T-helper 17 cell (primary cell): ENCODE measurements around the gene GALNT2. TPM values are rescaled to one million over a fixed set of nuclear protein-coding genes. Genes with fewer than 3 reads are reported as not detected.

Experiments
- ATAC-seq: fragments of 150-1000 bp; cut with Tn5 transposase; 2 replicates; pipeline ENCODE4 v1.10.0; 2021; ENCODE audit warnings: mild to moderate bottlenecking, moderate library complexity
- DNase-seq, 3 donors: peaks; one replicate each; pipeline versions ENCODE4 v3.0.0 to v3.0.0-alpha.2; 2020 to 2021
- H3K9me3 ChIP-seq: one replicate; pipeline ENCODE4 v1.7.0; 2013; ENCODE audit warnings: low read length, mild to moderate bottlenecking; ENCODE audit not compliant: control insufficient read depth, poor library complexity, severe bottlenecking
- H3K27ac Mint-ChIP-seq: one replicate; pipeline ENCODE4 v1.8.0; 2022; ENCODE audit warnings: mild to moderate bottlenecking, moderate library complexity, mixed read lengths
- H3K27me3 Mint-ChIP-seq: one replicate; pipeline ENCODE4 v1.8.0; 2022; ENCODE audit warnings: mixed read lengths
- H3K36me3 Mint-ChIP-seq: one replicate; pipeline ENCODE4 v1.8.0; 2022; ENCODE audit warnings: low read depth, mixed read lengths
- H3K4me1 Mint-ChIP-seq: one replicate; pipeline ENCODE4 v1.8.0; 2022; ENCODE audit warnings: mild to moderate bottlenecking, mixed read lengths
- H3K4me3 Mint-ChIP-seq: one replicate; pipeline ENCODE4 v1.8.0; 2022; ENCODE audit warnings: mild to moderate bottlenecking, moderate library complexity, mixed read lengths
- total RNA-seq, 4 donors: library from RNA in 2 of 4; stranded (reverse) in 2 of 4; gene quantifications; one replicate each; pipeline ENCODE4 v1.2.3 and lab custom pipeline; 2022 to 2026

Gene GALNT2
- total RNA-seq, 2 donors from 2014 or later = 16.6 to 19.8 TPM

- H3K9me3 ChIP-seq = no peaks in the 10 kb centered on the region
- no peaks in the 10 kb centered on the region for H3K27me3 Mint-ChIP-seq
- H3K36me3 Mint-ChIP-seq = no peaks in the 10 kb centered on the region
- ATAC-seq (no peak), DNase-seq (no peak)
- H3K27ac Mint-ChIP-seq = no peak overlapping the region
- H3K4me3 Mint-ChIP-seq = no peak overlapping the region
- peaks cover 29% of the 10 kb centered on the region for H3K4me1 Mint-ChIP-seq
Observed at GRCh38 chr1:230141797-230142607, 75.0 kb downstream of the GALNT2 start.

- no peak for DNase-seq
- Mint-ChIP-seq H3K36me3 (no peaks in the 10 kb centered on the region), H3K27me3 (no peaks in the 10 kb centered on the region), H3K27ac (no peak overlapping the region), H3K4me1 (peaks cover 29% of the 10 kb centered on the region), H3K4me3 (no peak overlapping the region)
- no peaks in the 10 kb centered on the region for H3K9me3 ChIP-seq
- no peak for ATAC-seq
Observed at GRCh38 chr1:230142608-230143210, 75.7 kb downstream of the GALNT2 start.

- H3K27me3 Mint-ChIP-seq = no peaks in the 10 kb centered on the region
- H3K4me1 Mint-ChIP-seq = peaks cover 29% of the 10 kb centered on the region
- no peak for ATAC-seq
- no peak overlapping the region for H3K27ac Mint-ChIP-seq
- no peak for DNase-seq
- no peaks in the 10 kb centered on the region for H3K36me3 Mint-ChIP-seq
- no peaks in the 10 kb centered on the region for H3K9me3 ChIP-seq
- H3K4me3 Mint-ChIP-seq = no peak overlapping the region
Observed at GRCh38 chr1:230143534-230143933, 76.5 kb downstream of the GALNT2 start.

GRCh38 chr1:230144010-230144614 lies 77.1 kb downstream of the GALNT2 start:
- Mint-ChIP-seq H3K36me3 (no peaks in the 10 kb centered on the region), H3K4me3 (no peak overlapping the region), H3K27me3 (no peaks in the 10 kb centered on the region), H3K4me1 (peaks cover 33% of the 10 kb centered on the region), H3K27ac (no peak overlapping the region)
- no peak for ATAC-seq
- H3K9me3 ChIP-seq = no peaks in the 10 kb centered on the region
- no peak for DNase-seq

GRCh38 chr1:230144758-230145504 lies 77.9 kb downstream of the GALNT2 start:
- no peaks in the 10 kb centered on the region for H3K9me3 ChIP-seq
- DNase-seq (no peak), ATAC-seq (no peak)
- no peak overlapping the region for H3K4me3 Mint-ChIP-seq
- H3K27ac Mint-ChIP-seq = peak overlapping the region; percentile 16
- H3K4me1 Mint-ChIP-seq = peaks cover 31% of the 10 kb centered on the region
- H3K27me3 Mint-ChIP-seq = no peaks in the 10 kb centered on the region
- H3K36me3 Mint-ChIP-seq = no peaks in the 10 kb centered on the region

- Mint-ChIP-seq H3K27me3 (no peaks in the 10 kb centered on the region), H3K4me3 (no peak overlapping the region), H3K27ac (peak overlapping the region; percentile 93), H3K36me3 (no peaks in the 10 kb centered on the region), H3K4me1 (peaks cover 30% of the 10 kb centered on the region)
- no peaks in the 10 kb centered on the region for H3K9me3 ChIP-seq
- DNase-seq (no peak), ATAC-seq (no peak)
Observed at GRCh38 chr1:230145505-230145899, 78.5 kb downstream of the GALNT2 start.

GRCh38 chr1:230145953-230146476 lies 79.0 kb downstream of the GALNT2 start:
- H3K27ac Mint-ChIP-seq = peak overlapping the region; percentile 93

GRCh38 chr1:230146709-230147108 lies 79.7 kb downstream of the GALNT2 start:
- H3K4me3 Mint-ChIP-seq = no peak overlapping the region
- H3K27me3 Mint-ChIP-seq = no peaks in the 10 kb centered on the region
- DNase-seq (no peak), ATAC-seq (no peak)
- H3K4me1 Mint-ChIP-seq = peaks cover 23% of the 10 kb centered on the region
- no peaks in the 10 kb centered on the region for H3K36me3 Mint-ChIP-seq
- H3K9me3 ChIP-seq = no peaks in the 10 kb centered on the region
- peak overlapping the region; percentile 93 for H3K27ac Mint-ChIP-seq

More at GRCh38 chr1:230145953-230146476, 79.0 kb downstream of the GALNT2 start:
- H3K9me3 ChIP-seq = no peaks in the 10 kb centered on the region
- ATAC-seq (peak; percentile 39), DNase-seq (no peak)
- H3K27me3 Mint-ChIP-seq = no peaks in the 10 kb centered on the region
- peaks cover 27% of the 10 kb centered on the region for H3K4me1 Mint-ChIP-seq
- H3K4me3 Mint-ChIP-seq = peak overlapping the region; percentile 39
- H3K36me3 Mint-ChIP-seq = no peaks in the 10 kb centered on the region

GRCh38 chr1:230147253-230148125 lies 80.5 kb downstream of the GALNT2 start:
- Mint-ChIP-seq H3K4me1 (peaks cover 25% of the 10 kb centered on the region), H3K27ac (peak overlapping the region; percentile 47), H3K36me3 (no peaks in the 10 kb centered on the region), H3K4me3 (no peak overlapping the region), H3K27me3 (no peaks in the 10 kb centered on the region)
- H3K9me3 ChIP-seq = no peaks in the 10 kb centered on the region
- ATAC-seq = no peak
- DNase-seq = no peak

GRCh38 chr1:230148126-230148652 lies 81.2 kb downstream of the GALNT2 start:
- DNase-seq = no peak
- no peaks in the 10 kb centered on the region for H3K36me3 Mint-ChIP-seq
- peaks cover 25% of the 10 kb centered on the region for H3K4me1 Mint-ChIP-seq
- no peaks in the 10 kb centered on the region for H3K27me3 Mint-ChIP-seq
- no peak overlapping the region for H3K4me3 Mint-ChIP-seq
- no peak for ATAC-seq
- peak overlapping the region; percentile 47 for H3K27ac Mint-ChIP-seq
- H3K9me3 ChIP-seq = no peaks in the 10 kb centered on the region

- no peak overlapping the region for H3K4me3 Mint-ChIP-seq
- H3K36me3 Mint-ChIP-seq = no peaks in the 10 kb centered on the region
- DNase-seq (no peak), ATAC-seq (no peak)
- H3K4me1 Mint-ChIP-seq = peaks cover 25% of the 10 kb centered on the region
- H3K9me3 ChIP-seq = no peaks in the 10 kb centered on the region
- H3K27ac Mint-ChIP-seq = peak overlapping the region; percentile 45
- no peaks in the 10 kb centered on the region for H3K27me3 Mint-ChIP-seq
Observed at GRCh38 chr1:230148768-230149469, 81.9 kb downstream of the GALNT2 start.
